SK-MEL-5 (cell line): ENCODE measurements around the gene LDLR. TPM values are rescaled to one million over a fixed set of nuclear protein-coding genes. Genes with fewer than 3 reads are reported as not detected.
"Not testable (repeated sequence)": the region's sequence is repeated elsewhere in the genome, so short reads cannot be mapped to it uniquely, and the experiment has no call there.

Experiments
- DNase-seq: peaks from one replicate; pipeline ENCODE4 v3.0.0-alpha.2; 2016; ENCODE audit warnings: low read depth, low spot score
- in situ Hi-C: cut with HindIII; loops from 2 replicates; pipeline ENCODE4 v1.10.0; 2016; ENCODE audit warnings: low sequenced_read_pairs, high pct_unique_total_duplicates, low pct_unique_long_range_greater_than_20kb
- total RNA-seq: library from RNA; depleted of rRNA; stranded (reverse); fragments of >200 nt; shearing (Covaris generic); gene quantifications from 2 replicates; pipeline ENCODE4 v1.2.3, GENCODE V29; 2014

The LDLR gene
- total RNA-seq, 1 experiment from 2014 or later = 51.2 TPM

- no peak for DNase-seq
- in situ Hi-C loops = no loop called here
These were observed 33.9 kb downstream of the LDLR start for GRCh38 chr19:11123114-11123513.

- DNase-seq, in situ Hi-C loops: not testable (repeated sequence)
These were observed 34.9 kb downstream of the LDLR start for GRCh38 chr19:11124157-11124556.

- DNase-seq = peak; percentile 78
- in situ Hi-C loops = no loop called here
These were observed 36.9 kb downstream of the LDLR start for GRCh38 chr19:11125994-11126685.

GRCh38 chr19:11127905-11128304 is 38.6 kb downstream of the LDLR start:
- no peak for DNase-seq
- in situ Hi-C loops = no loop called here

- in situ Hi-C loops = no loop called here
- DNase-seq = peak; percentile 78
These were observed 41.7 kb downstream of the LDLR start for GRCh38 chr19:11130824-11131455.

- in situ Hi-C loops = no loop called here
- DNase-seq = no peak
These were observed 42.2 kb downstream of the LDLR start for GRCh38 chr19:11131471-11131870.

- in situ Hi-C loops = no loop called here
- DNase-seq = no peak
These were observed 47.3 kb downstream of the LDLR start for GRCh38 chr19:11136400-11137101.

- in situ Hi-C loops = no loop called here
- DNase-seq = peak; percentile 77
These were observed 48.5 kb downstream of the LDLR start for GRCh38 chr19:11137542-11138384.

GRCh38 chr19:11138601-11139300 is 49.5 kb downstream of the LDLR start:
- in situ Hi-C loops = no loop called here
- DNase-seq = no peak

GRCh38 chr19:11140023-11140538 is 50.8 kb downstream of the LDLR start:
- DNase-seq, in situ Hi-C loops: not testable (repeated sequence)

GRCh38 chr19:11140896-11141295 is 51.6 kb downstream of the LDLR start:
- in situ Hi-C loops = no loop called here
- DNase-seq = no peak

GRCh38 chr19:11141937-11142527 is 52.8 kb downstream of the LDLR start:
- DNase-seq = no peak
- in situ Hi-C loops = no loop called here

- in situ Hi-C loops = no loop called here
- peak; percentile 77 for DNase-seq
These were observed 53.4 kb downstream of the LDLR start for GRCh38 chr19:11142528-11143171.

GRCh38 chr19:11145536-11145924 is 56.3 kb downstream of the LDLR start:
- in situ Hi-C loops = no loop called here
- DNase-seq = no peak

- in situ Hi-C loops = no loop called here
- DNase-seq = no peak
These were observed 58.7 kb downstream of the LDLR start for GRCh38 chr19:11148001-11148400.

- no peak for DNase-seq
- in situ Hi-C loops = no loop called here
These were observed 61.9 kb downstream of the LDLR start for GRCh38 chr19:11151181-11151580.
